ENCODE data around the gene SLC22A25. TPM values are rescaled to one million over a fixed set of nuclear protein-coding genes. Genes with fewer than 3 reads are reported as not detected.

SLC22A25 gene
- total and polyA plus RNA-seq, 3 donors from 2014 or later, result not detected

- no peak for DNase-seq
- Histone ChIP-seq H3K27me3 (no peaks in the 10 kb centered on the region), H3K4me1 (no peaks in the 10 kb centered on the region), H3K36me3 (ENCODE audit: low read depth, missing control alignments) (no peaks in the 10 kb centered on the region), H3K27ac (no peak overlapping the region), H3K9me3 (no peaks in the 10 kb centered on the region), H3K4me3 (no peak overlapping the region)
- no peak for TF ChIP-seq POLR2A (IDR thresholded peaks at IDR 0.05)
- TF ChIP-seq CTCF (IDR thresholded peaks at IDR 0.05), result no peak
- intact Hi-C loops (cut with DNase I; ENCODE audit: low total_unique reads), result no loop called here
- 46 to 48% methylated on average over 3 of the region's 3 CpGs for WGBS, 2 donors
Observed at GRCh38 chr11:63210111-63210510, 33.3 kb downstream of the SLC22A25 start.

Other genes with a start within 250 kb of the SLC22A25 start
- under 1 TPM in 1 of 2 donors, not detected in 1; 0.06 TPM for gene SLC22A8, start 227.8 kb downstream of the SLC22A25 start, total RNA-seq
- gene SLC22A8, start 227.8 kb downstream of the SLC22A25 start, polyA plus RNA-seq (ENCODE audit: insufficient read depth, low read depth, low replicate concordance), result not detected
- not detected for gene SLC22A24, start 99.4 kb downstream of the SLC22A25 start, total RNA-seq
- not detected for gene SLC22A24, start 99.4 kb downstream of the SLC22A25 start, polyA plus RNA-seq (ENCODE audit: insufficient read depth, low read depth, low replicate concordance)
- gene SLC22A9, start 126.2 kb upstream of the SLC22A25 start, total RNA-seq, result not detected
- not detected for gene SLC22A9, start 126.2 kb upstream of the SLC22A25 start, polyA plus RNA-seq (ENCODE audit: insufficient read depth, low read depth, low replicate concordance)
- gene PLAAT5, start 247.6 kb upstream of the SLC22A25 start, total RNA-seq, result 10 to 100 TPM; 60.6 to 92.8 TPM
- gene PLAAT5, start 247.6 kb upstream of the SLC22A25 start, polyA plus RNA-seq (ENCODE audit: insufficient read depth, low read depth, low replicate concordance), result 148 TPM